ENCODE results near the gene BUD31. TPM values are rescaled to one million over a fixed set of nuclear protein-coding genes. Genes with fewer than 3 reads are reported as not detected.

BUD31 gene
- total and polyA plus RNA-seq, 2 of the 13 experiments (the other 11 are each of a cell fraction or from before 2014, with no cell fraction given) = 35.1 to 79.1 TPM

DNA sequence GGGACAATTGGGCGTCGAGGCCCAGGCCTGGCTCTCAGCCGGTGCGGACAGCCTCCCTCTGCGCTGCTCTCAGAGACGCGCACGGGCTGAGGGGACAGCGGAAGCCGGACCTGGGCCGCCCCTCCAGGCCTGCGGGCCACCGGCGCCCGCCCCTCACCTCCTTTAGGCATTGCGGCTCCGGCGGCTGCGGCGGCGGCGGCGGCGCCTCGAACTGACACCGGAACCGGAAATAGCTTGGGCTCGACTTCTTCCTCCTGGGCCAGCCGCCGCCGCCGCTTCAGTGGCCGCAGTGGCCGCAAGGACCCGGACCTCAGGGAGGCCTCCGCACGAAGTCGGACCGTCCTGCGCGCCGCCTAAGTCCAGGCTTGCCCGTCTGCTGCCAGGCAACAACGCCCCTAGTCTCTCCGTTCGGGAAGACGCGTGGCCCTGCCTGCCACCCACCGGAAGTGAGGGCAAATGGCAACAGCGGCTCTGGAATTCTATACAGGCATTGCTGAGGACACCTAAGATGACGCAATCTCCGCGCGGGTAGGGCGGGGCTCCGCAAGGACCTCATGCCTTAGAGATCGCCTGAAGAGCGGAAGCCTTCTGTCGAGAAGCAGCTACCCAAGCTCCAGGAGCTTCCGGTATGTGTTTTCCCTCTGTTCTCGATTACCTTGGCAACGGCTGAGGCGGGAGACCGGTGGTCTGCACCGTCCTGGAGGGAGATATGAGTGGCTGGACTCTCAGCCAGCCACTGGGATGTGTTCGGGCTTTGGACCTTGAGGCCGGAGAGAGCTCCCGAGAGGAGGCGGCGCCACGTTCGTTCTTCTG lies at the start of gene BUD31, which contains the start of gene PDAP1 (continued):
- TF ChIP-seq MYC (CRISPR knock-in tag; IDR thresholded peaks at IDR 0.05; ENCODE audit: borderline replicate concordance) (peak; percentile 89; the same call in 1 of the 2 replicates), MEIS1 (CRISPR knock-in tag; IDR thresholded peaks at IDR 0.05; ENCODE audit: borderline replicate concordance) (peak; percentile 72; the same call in 1 of the 2 replicates), ZNF749 (CRISPR knock-in tag; IDR thresholded peaks at IDR 0.05; ENCODE audit: borderline replicate concordance) (no peak; the same call in 1 of the 2 replicates), ZNF569 (CRISPR knock-in tag; IDR thresholded peaks at IDR 0.05; ENCODE audit: borderline replicate concordance) (no peak), DNMT3B (CRISPR knock-in tag; conservative IDR thresholded peaks at IDR 0.05) (no peak), ZFP36L2 (CRISPR knock-in tag; IDR thresholded peaks at IDR 0.05) (peak; percentile 81; the same call in 1 of the 2 replicates), ZNF644 (CRISPR knock-in tag; IDR thresholded peaks at IDR 0.05; ENCODE audit: low read depth) (no peak), EED (CRISPR knock-in tag; IDR thresholded peaks at IDR 0.05) (no peak), KLF9 (CRISPR knock-in tag; IDR thresholded peaks at IDR 0.05; ENCODE audit: low read depth) (peak; percentile 68; the same call in 1 of the 2 replicates), JUND (CRISPR knock-in tag; IDR thresholded peaks at IDR 0.05) (peak; percentile 89), CEBPG (CRISPR knock-in tag; IDR thresholded peaks at IDR 0.05) (peak; percentile 100), MXD4 (CRISPR knock-in tag; IDR thresholded peaks at IDR 0.05) (peak; percentile 76; the same call in 1 of the 2 replicates), SIX1 (CRISPR knock-in tag; IDR thresholded peaks at IDR 0.05; ENCODE audit: borderline replicate concordance) (peak; percentile 30; the same call in 1 of the 2 replicates)
- TF ChIP-seq, protein P1, sequence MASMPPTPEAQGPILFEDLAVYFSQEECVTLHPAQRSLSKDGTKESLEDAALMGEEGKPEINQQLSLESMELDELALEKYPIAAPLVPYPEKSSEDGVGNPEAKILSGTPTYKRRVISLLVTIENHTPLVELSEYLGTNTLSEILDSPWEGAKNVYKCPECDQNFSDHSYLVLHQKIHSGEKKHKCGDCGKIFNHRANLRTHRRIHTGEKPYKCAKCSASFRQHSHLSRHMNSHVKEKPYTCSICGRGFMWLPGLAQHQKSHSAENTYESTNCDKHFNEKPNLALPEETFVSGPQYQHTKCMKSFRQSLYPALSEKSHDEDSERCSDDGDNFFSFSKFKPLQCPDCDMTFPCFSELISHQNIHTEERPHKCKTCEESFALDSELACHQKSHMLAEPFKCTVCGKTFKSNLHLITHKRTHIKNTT (CRISPR knock-in tag; IDR thresholded peaks at IDR 0.05) = no peak
- TF ChIP-seq, protein P2, sequence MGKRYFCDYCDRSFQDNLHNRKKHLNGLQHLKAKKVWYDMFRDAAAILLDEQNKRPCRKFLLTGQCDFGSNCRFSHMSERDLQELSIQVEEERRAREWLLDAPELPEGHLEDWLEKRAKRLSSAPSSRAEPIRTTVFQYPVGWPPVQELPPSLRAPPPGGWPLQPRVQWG (CRISPR knock-in tag; IDR thresholded peaks at IDR 0.05; ENCODE audit: borderline replicate concordance, low read depth) = no peak
- TF ChIP-seq, protein P3, sequence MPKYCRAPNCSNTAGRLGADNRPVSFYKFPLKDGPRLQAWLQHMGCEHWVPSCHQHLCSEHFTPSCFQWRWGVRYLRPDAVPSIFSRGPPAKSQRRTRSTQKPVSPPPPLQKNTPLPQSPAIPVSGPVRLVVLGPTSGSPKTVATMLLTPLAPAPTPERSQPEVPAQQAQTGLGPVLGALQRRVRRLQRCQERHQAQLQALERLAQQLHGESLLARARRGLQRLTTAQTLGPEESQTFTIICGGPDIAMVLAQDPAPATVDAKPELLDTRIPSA (CRISPR knock-in tag; IDR thresholded peaks at IDR 0.05; ENCODE audit: borderline replicate concordance) = peak; percentile 81; the same call in 1 of the 2 replicates
- TF ChIP-seq, protein P4, sequence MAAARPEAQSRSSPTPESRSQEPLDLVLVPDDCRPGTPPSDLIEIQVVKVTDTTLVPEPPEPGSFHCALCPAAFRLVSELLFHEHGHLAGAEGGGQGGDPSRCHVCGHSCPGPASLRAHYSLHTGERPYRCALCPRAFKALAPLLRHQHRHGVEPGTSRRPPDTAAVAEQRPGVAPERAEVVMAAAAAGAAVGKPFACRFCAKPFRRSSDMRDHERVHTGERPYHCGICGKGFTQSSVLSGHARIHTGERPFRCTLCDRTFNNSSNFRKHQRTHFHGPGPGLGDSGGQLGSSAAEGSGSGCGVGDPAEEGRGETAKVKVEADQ (CRISPR knock-in tag; IDR thresholded peaks at IDR 0.05; ENCODE audit: borderline replicate concordance) = peak; percentile 84; the same call in 1 of the 2 replicates
- TF ChIP-seq, protein P5, sequence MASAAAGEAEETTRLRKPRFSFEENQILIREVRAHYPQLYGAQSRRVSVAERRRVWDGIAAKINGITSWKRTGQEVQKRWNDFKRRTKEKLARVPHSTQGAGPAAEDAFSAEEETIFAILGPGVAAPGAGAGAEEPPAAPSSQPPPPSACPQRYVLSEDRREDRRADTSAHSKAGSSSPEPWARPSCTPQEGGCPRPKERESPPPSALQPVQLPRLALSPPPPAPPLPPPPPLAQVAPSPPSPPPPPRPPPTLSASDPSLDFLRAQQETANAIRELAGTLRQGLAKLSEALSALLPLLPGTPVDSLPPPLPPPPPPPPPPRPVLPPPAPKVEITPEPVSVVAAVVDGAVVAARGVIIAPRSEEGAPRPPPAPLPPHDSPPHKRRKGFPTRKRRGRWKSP (CRISPR knock-in tag; IDR thresholded peaks at IDR 0.05) = no peak; the same call in 1 of the 2 replicates
- TF ChIP-seq, protein P6, sequence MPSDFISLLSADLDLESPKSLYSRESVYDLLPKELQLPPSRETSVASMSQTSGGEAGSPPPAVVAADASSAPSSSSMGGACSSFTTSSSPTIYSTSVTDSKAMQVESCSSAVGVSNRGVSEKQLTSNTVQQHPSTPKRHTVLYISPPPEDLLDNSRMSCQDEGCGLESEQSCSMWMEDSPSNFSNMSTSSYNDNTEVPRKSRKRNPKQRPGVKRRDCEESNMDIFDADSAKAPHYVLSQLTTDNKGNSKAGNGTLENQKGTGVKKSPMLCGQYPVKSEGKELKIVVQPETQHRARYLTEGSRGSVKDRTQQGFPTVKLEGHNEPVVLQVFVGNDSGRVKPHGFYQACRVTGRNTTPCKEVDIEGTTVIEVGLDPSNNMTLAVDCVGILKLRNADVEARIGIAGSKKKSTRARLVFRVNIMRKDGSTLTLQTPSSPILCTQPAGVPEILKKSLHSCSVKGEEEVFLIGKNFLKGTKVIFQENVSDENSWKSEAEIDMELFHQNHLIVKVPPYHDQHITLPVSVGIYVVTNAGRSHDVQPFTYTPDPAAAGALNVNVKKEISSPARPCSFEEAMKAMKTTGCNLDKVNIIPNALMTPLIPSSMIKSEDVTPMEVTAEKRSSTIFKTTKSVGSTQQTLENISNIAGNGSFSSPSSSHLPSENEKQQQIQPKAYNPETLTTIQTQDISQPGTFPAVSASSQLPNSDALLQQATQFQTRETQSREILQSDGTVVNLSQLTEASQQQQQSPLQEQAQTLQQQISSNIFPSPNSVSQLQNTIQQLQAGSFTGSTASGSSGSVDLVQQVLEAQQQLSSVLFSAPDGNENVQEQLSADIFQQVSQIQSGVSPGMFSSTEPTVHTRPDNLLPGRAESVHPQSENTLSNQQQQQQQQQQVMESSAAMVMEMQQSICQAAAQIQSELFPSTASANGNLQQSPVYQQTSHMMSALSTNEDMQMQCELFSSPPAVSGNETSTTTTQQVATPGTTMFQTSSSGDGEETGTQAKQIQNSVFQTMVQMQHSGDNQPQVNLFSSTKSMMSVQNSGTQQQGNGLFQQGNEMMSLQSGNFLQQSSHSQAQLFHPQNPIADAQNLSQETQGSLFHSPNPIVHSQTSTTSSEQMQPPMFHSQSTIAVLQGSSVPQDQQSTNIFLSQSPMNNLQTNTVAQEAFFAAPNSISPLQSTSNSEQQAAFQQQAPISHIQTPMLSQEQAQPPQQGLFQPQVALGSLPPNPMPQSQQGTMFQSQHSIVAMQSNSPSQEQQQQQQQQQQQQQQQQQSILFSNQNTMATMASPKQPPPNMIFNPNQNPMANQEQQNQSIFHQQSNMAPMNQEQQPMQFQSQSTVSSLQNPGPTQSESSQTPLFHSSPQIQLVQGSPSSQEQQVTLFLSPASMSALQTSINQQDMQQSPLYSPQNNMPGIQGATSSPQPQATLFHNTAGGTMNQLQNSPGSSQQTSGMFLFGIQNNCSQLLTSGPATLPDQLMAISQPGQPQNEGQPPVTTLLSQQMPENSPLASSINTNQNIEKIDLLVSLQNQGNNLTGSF (CRISPR knock-in tag; IDR thresholded peaks at IDR 0.05) = peak; percentile 36; the same call in 1 of the 2 replicates

Measured in HepG2 (cell line).